PC-9 (cell line): Measurements from ENCODE around the gene LIMCH1.

ENCODE experiments used
- CTCF ChIP-seq: fragments of 200-600 bp; sonication (generic); conservative IDR thresholded peaks from 2 replicates; pipeline ENCODE4 v1.6.1; 2017; ENCODE audit warnings: mixed run types, antibody characterized with exemption, mild to moderate bottlenecking, moderate library complexity
- EZH2 ChIP-seq: fragments of 200-600 bp; sonication (generic); IDR thresholded peaks from 2 replicates; pipeline ENCODE4 v1.8.0; 2017; ENCODE audit warnings: antibody characterized with exemption, low read depth

DNA sequence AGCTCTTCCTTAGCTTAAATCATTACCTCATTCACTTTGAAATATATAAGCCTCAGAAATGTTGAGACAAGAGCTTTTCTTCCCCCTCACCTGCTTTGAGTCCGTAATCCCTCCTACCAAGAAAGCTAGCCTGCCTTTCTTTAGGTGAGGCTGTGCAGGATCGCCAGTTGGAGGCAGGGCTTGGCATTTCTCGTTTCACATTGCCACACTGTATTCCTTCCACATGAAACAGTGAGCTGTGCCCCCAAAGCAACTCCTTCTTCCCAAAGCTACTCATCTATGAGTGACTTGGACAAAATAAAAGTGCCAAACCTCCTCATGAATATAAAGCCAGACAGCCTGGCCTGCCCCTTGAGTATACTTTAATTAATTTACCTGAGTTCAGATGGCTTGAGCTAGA lies 86.8 kb downstream of the LIMCH1 start:
- TF ChIP-seq CTCF (no peak), EZH2 (no peak)
